ENCODE data around the gene TCP11. TPM values are rescaled to one million over a fixed set of nuclear protein-coding genes. Genes with fewer than 3 reads are reported as not detected.

The TCP11 gene
- under 1 TPM in 2 of 3 donors, not detected in 1; 0.32 to 0.66 TPM for total RNA-seq

DNA sequence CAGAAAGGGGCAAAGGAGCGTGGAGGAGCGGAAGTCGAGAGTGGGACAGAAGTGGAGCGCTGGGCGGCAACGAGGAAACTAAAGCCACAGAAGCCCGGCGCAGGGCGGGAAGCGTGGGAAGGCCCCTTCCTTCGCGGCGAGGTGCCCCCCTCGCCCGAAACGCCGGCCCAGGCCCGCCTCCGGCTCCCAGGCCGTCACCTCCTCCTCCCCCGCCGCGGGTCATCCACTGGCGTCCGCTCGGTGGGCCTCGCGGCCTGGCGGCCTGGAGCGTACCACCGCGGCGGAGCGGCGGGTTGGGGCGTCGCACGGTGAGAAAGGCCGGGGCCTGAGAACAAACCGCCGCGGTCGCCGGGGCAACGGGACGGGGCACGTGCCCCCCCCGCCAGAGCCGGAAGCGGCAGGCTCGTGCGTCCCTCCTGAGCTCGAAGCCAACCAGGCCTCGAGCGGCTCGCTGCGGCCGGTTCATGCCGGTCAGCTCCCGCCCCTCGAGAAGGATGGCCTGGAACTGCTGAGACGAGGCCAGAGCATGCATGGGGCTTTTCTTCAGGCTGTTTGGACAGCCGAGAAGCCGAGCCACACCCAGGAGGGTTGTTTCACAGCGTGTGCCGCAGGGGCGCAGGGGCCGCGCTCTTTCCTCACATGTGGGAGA is at the start of gene TCP11:
TCP11 (minus strand) TSS at position 333 of the 649 bp plus-strand sequence. CDS start 469 bp downstream, outside the sequence.
- Histone ChIP-seq H3K4me3 (peak within 1 kb of the TSS in 1 of 3 donors; percentile 48), H3K4me1 (no peaks in the 10 kb centered on the region), H3K27ac (no peak within 1 kb of the TSS), H3K9me3 (no peaks in the 10 kb centered on the region), H3K36me3 (no peaks in the 10 kb centered on the region), H3K27me3 (no peaks in the 10 kb centered on the region)
- DNase-seq (ENCODE audit: low spot score in 2 of 2), result no peak
- intact Hi-C loops (cut with DNase I; ENCODE audit: low total_unique reads), result loop anchor here (10.0 kb wide), 1 partner anchor 64 kb away; no protein-coding TSS in a partner anchor
- TF ChIP-seq, protein P1, sequence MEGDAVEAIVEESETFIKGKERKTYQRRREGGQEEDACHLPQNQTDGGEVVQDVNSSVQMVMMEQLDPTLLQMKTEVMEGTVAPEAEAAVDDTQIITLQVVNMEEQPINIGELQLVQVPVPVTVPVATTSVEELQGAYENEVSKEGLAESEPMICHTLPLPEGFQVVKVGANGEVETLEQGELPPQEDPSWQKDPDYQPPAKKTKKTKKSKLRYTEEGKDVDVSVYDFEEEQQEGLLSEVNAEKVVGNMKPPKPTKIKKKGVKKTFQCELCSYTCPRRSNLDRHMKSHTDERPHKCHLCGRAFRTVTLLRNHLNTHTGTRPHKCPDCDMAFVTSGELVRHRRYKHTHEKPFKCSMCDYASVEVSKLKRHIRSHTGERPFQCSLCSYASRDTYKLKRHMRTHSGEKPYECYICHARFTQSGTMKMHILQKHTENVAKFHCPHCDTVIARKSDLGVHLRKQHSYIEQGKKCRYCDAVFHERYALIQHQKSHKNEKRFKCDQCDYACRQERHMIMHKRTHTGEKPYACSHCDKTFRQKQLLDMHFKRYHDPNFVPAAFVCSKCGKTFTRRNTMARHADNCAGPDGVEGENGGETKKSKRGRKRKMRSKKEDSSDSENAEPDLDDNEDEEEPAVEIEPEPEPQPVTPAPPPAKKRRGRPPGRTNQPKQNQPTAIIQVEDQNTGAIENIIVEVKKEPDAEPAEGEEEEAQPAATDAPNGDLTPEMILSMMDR (IDR thresholded peaks at IDR 0.05), result no peak
- TF ChIP-seq POLR2AphosphoS5 (IDR thresholded peaks at IDR 0.05) (no peak), POLR2A (IDR thresholded peaks at IDR 0.05) (no peak)

DNA sequence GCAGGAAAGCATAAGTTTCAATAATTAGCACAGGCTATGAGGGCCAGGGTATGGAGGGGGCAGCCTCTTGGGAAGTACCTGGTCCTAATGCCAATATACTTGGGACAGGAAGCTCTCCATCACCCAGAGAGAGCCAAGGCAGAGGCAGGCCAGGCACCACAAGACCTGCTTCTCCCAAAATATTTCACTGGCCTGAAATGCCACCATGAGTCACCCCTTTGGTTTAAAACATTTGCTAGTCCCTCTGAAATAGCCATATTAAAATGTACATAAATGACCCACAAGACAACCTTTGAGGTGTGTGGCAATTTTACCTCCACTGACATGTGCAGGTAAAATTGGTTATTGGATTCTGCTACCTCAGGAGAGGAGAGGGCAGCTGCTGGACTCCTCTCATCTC is 49.2 kb upstream of the TCP11 start:
- intact Hi-C loops (cut with DNase I; ENCODE audit: low total_unique reads), result no loop called here
- Histone ChIP-seq H3K9me3 (no peaks in the 10 kb centered on the region), H3K4me1 (no peaks in the 10 kb centered on the region), H3K27me3 (no peaks in the 10 kb centered on the region), H3K27ac (no peak overlapping the region), H3K36me3 (no peaks in the 10 kb centered on the region), H3K4me3 (no peak overlapping the region)
- no peak for DNase-seq (ENCODE audit: low spot score in 2 of 2)
- TF ChIP-seq, protein P1 (IDR thresholded peaks at IDR 0.05), result no peak
- no peak for TF ChIP-seq POLR2AphosphoS5 (IDR thresholded peaks at IDR 0.05)
- TF ChIP-seq POLR2A (IDR thresholded peaks at IDR 0.05), result no peak

DNA sequence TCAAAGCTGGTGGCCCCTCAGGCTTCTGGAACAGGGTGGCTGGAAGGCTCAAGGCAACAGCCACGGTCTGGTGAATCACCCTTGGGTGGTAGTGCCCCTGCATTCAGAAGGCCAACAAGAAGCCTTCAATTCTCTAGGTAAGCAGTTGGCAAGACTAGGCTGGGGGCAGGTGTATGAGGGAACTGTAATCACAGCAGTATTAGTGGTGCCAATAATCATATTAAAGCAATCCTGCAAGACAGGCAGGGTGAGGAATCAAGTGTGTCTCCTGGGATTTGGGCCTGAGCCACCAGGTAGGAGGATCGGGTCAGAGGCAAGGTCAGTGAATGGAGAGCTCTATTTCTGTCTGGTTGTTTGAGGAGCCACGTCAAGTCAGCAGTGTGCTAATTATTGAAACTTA is 47.7 kb upstream of the TCP11 start:
- TF ChIP-seq, protein P1 (IDR thresholded peaks at IDR 0.05), result no peak
- TF ChIP-seq POLR2A (IDR thresholded peaks at IDR 0.05), result no peak
- TF ChIP-seq POLR2AphosphoS5 (IDR thresholded peaks at IDR 0.05), result no peak
- Histone ChIP-seq H3K4me1 (no peaks in the 10 kb centered on the region), H3K27ac (no peak overlapping the region), H3K9me3 (no peaks in the 10 kb centered on the region), H3K4me3 (no peak overlapping the region), H3K27me3 (no peaks in the 10 kb centered on the region), H3K36me3 (no peaks in the 10 kb centered on the region)
- no peak for DNase-seq (ENCODE audit: low spot score in 2 of 2)
- intact Hi-C loops (cut with DNase I; ENCODE audit: low total_unique reads), result no loop called here

DNA sequence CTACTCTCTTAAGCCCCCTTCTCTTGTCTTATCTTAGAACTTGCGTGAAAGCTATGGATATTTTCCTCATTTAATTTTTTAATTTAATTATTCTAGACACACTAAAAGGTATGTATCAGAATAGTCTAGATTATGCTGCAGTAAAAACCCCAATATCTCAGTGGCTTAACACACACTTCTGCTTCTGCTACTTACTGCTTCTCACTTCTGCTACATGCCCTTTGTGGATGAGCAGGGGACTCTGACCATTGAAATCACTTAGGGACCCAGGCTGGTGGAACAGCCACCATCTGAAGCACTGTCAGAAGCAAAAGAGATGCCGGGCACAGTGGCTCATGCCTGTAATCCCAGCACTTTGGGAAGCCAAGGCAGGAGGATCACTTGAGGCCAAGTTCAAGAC is 45.4 kb upstream of the TCP11 start:
- Histone ChIP-seq H3K9me3 (no peaks in the 10 kb centered on the region), H3K36me3 (no peaks in the 10 kb centered on the region), H3K27ac (no peak overlapping the region), H3K4me1 (peaks cover 0 to 2% of the 10 kb centered on the region in 2 donors), H3K4me3 (no peak overlapping the region), H3K27me3 (no peaks in the 10 kb centered on the region)
- intact Hi-C loops (cut with DNase I; ENCODE audit: low total_unique reads), result no loop called here
- no peak for TF ChIP-seq POLR2A (IDR thresholded peaks at IDR 0.05)
- TF ChIP-seq POLR2AphosphoS5 (IDR thresholded peaks at IDR 0.05), result no peak
- TF ChIP-seq, protein P1 (IDR thresholded peaks at IDR 0.05), result no peak
- DNase-seq (ENCODE audit: low spot score in 2 of 2), result no peak

DNA sequence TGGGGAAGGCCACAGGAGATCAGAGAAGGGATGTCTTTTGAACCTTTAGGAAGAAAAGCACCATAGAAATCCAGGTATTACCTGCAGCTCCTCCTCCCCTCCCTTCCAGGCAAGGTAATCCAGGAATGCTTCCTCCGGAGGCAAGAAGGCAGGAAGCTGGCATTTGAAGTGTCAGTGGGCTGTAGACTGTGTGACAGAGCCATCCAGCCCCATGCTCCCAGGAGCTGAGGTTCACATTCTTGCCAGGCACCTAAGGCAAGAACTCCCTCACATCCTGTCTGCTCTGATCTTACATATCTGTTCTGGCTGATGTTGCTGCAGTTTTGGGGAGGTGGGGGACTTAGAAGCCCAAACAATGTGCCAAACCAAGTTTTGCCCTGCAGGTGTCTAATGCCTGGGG is 44.8 kb upstream of the TCP11 start:
- H3K4me3 ChIP-seq, result no peak overlapping the region
- H3K36me3 ChIP-seq, result no peaks in the 10 kb centered on the region
- no peaks in the 10 kb centered on the region for H3K9me3 ChIP-seq
- H3K4me1 ChIP-seq, result peaks cover 0 to 2% of the 10 kb centered on the region in 2 donors
- no peak overlapping the region for H3K27ac ChIP-seq
- TF ChIP-seq POLR2A (IDR thresholded peaks at IDR 0.05) (no peak), POLR2AphosphoS5 (IDR thresholded peaks at IDR 0.05) (no peak)
- TF ChIP-seq, protein P1 (IDR thresholded peaks at IDR 0.05), result no peak
- H3K27me3 ChIP-seq, result no peaks in the 10 kb centered on the region
- no peak for DNase-seq (ENCODE audit: low spot score in 2 of 2)
- intact Hi-C loops (cut with DNase I; ENCODE audit: low total_unique reads), result no loop called here
